GM12864 (cell line): Measurements from ENCODE around the gene NEXN.

Experiments
- DNase-seq: peaks from one replicate; pipeline ENCODE4 v3.0.0-alpha.2; 2011; ENCODE audit warnings: low read depth
- H3K4me3 ChIP-seq: 2 replicates; pipeline ENCODE4 v1.5.1; 2011; ENCODE audit warnings: mild to moderate bottlenecking, low read depth, low read length, control low read depth
- CTCF ChIP-seq: IDR thresholded peaks from 2 replicates; pipeline ENCODE4 v1.5.1; 2011; ENCODE audit warnings: low read depth, mild to moderate bottlenecking, moderate library complexity, low read length, control low read depth, inconsistent platforms; ENCODE audit errors: missing control alignments

NEXN gene

GRCh38 chr1:77990629-77991204, 102.3 kb downstream of the NEXN start:
- no peak for TF ChIP-seq CTCF
- DNase-seq: no peak
- no peak overlapping the region for H3K4me3 ChIP-seq

GRCh38 chr1:77991638-77992037, 103.2 kb downstream of the NEXN start:
- no peak overlapping the region for H3K4me3 ChIP-seq
- TF ChIP-seq CTCF: no peak
- DNase-seq: no peak
